GM19438 (cell line): ENCODE results near the gene P2RX3.
A peak's percentile ranks its signal among the peaks of the same experiment; 100 is the strongest.

Experiments used
- ATAC-seq: cut with Tn5 transposase; IDR thresholded peaks from one replicate; pipeline ENCODE4 v1.9.1; 2021; ENCODE audit warnings: low read depth; ENCODE audit not compliant: unreplicated experiment

Gene P2RX3

GRCh38 chr11:57309106-57310059 is 28.8 kb upstream of the P2RX3 start:
- no peak for ATAC-seq

GRCh38 chr11:57310091-57310490 is 28.1 kb upstream of the P2RX3 start:
- no peak for ATAC-seq

- ATAC-seq, result no peak
These were observed 27.5 kb upstream of the P2RX3 start for GRCh38 chr11:57310630-57311086.

GRCh38 chr11:57311109-57311936 is 26.8 kb upstream of the P2RX3 start:
- peak; percentile 99 for ATAC-seq

- no peak for ATAC-seq
These were observed 25.6 kb upstream of the P2RX3 start for GRCh38 chr11:57312511-57313021.

GRCh38 chr11:57313071-57313787 is 24.9 kb upstream of the P2RX3 start:
- no peak for ATAC-seq

- ATAC-seq, result no peak
These were observed 24.4 kb upstream of the P2RX3 start for GRCh38 chr11:57313788-57314135.

GRCh38 chr11:57314221-57314973 is 23.8 kb upstream of the P2RX3 start:
- ATAC-seq, result no peak

GRCh38 chr11:57315491-57315890 is 22.7 kb upstream of the P2RX3 start:
- no peak for ATAC-seq

GRCh38 chr11:57316017-57316416 is 22.1 kb upstream of the P2RX3 start:
- ATAC-seq, result no peak

- ATAC-seq, result no peak
These were observed 20.0 kb upstream of the P2RX3 start for GRCh38 chr11:57318178-57318577.

- ATAC-seq, result no peak
These were observed 18.0 kb upstream of the P2RX3 start for GRCh38 chr11:57320067-57320718.

- no peak for ATAC-seq
These were observed 17.3 kb upstream of the P2RX3 start for GRCh38 chr11:57320719-57321387.

GRCh38 chr11:57321388-57322255 is 16.5 kb upstream of the P2RX3 start:
- no peak for ATAC-seq

- no peak for ATAC-seq
These were observed 15.6 kb upstream of the P2RX3 start for GRCh38 chr11:57322256-57323166.

GRCh38 chr11:57323167-57323854 is 14.8 kb upstream of the P2RX3 start:
- no peak for ATAC-seq

GRCh38 chr11:57323855-57324153 is 14.3 kb upstream of the P2RX3 start:
- no peak for ATAC-seq
